Suppressor macrophage treated with lipopolysaccharide for 1 hour (primary cell): Measurements from ENCODE around the gene LRBA.
"Not testable (repeated sequence)": the region's sequence is repeated elsewhere in the genome, so short reads cannot be mapped to it uniquely, and the experiment has no call there.

Experiments used
- DNase-seq, 3 donors: peaks; one replicate each; pipeline ENCODE4 v3.0.0-alpha.2; 2020 to 2022

The LRBA gene

DNA sequence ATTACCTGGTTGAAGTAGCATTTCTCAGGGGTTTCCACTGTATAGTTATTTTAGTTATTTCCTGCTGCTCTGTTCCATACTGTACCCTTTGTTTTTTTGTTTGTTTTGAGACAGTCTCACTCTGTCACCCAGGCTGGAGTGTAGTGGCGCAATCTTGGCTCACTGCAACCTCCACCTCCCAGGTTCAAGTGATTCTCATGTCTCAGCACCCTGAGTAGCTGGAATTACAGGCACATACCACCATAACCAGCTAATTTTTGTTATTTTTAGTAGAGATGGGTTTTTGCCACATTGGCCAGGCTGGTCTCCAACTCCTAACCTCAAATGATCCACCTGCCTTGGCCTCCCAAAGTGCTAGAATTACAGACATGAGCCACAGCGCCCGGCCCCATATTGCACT lies 457.3 kb downstream of the LRBA start:
- not testable (repeated sequence) for DNase-seq

DNA sequence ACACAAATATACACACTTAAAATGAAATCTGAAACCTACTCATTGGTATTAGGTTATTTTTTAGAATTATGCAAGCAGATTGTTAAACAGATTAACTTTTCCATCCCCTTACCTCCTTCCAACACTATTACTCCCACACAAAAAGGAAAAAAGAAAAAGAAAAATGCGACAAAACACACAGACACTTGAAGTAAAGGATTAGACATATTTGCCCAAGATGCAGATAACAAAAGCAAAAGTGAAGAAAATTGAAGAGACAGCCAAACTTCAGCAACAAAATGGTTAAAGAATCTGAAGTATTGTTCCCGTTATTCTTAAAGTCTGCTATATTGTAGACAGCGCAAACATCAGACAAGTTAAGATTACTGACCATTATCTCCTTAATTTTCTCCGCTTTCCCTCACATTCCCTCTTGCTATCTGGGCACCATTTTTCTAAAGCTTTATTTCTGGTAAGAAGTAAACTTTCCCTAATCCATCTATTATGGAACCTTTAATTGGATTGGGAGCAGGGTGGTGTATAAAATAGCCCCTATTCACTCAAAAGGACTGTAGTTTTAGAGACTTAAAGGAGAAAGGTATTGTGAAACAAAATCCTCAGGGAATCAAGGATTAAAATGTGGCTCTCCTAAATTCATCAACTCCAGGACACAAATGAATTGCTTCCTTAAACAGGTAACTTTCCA lies 467.8 kb downstream of the LRBA start:
- DNase-seq = no peak

DNA sequence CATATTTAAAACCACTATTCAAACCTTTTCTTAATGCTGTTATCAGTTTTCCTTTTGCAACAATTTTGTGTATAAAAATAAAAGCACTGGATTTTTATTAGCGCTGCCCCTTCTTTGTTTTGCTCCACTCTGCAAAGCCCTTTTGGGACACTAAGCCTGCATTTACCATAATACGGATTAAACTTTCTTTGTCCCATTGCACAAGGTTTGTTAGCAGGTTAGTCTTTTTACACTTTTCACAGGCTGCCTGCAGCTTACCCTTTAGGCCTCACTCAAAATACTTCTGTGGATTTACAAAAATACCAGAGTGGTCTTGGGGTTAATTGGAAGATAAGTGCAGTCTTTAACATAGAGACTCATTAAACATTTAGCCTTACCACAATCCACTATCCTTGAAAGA lies 468.8 kb downstream of the LRBA start:
- no peak for DNase-seq

DNA sequence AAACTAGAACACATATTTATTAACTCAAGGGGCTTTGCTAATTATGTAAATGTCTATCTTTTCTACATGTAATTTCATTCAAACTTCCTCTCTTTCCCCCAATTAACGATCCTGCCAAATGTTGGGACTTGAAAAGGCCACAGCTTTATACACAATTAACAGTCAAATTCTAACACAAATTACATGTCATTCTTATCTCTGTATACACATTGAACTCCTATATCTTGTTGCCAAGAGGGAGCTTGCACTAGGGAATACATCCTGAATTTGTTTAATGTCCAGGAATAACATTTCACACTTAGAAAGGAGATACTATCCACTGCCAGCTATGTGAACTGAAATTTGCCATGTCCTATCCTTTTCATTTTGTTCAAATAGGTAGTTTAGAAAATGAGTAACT lies 472.0 kb downstream of the LRBA start:
- no peak for DNase-seq

DNA sequence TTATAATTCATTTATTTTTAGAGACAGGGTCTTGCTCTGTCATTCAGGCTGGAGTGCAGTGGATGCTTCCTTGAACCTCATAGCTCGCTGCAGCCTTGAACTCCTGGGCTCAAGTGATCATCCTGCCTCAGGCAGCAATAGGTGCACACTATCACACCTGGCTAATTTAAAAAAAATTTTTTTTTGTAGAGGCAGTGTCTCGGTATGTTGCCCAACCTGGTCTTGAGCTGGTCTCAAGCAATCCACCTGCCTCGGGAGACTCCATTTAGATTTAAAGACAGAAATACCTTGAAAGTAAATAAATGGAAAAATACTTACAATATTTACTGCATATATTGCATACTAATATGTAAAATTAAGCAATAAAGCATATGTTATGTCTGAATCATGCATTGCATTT lies 473.4 kb downstream of the LRBA start:
- DNase-seq = no peak

DNA sequence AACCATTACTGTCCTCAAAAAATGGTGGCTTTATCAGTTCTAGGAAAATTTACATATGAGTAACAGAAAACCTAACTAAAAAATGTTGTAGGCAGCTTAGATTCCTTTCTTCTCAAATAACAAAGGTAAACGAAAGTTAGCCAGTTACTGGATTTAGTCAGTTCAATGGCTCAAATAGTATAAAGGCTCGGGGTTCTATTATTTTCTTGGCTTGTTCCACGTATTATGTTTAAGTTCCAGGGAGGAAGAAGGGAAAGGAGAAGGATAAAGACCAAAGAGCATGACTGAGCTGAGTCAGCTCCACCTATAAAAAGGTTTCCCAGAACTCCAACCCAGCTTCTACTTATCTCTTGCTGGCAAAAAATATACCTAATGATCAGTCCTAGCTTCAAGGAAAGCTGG lies 474.1 kb downstream of the LRBA start:
- DNase-seq = no peak

DNA sequence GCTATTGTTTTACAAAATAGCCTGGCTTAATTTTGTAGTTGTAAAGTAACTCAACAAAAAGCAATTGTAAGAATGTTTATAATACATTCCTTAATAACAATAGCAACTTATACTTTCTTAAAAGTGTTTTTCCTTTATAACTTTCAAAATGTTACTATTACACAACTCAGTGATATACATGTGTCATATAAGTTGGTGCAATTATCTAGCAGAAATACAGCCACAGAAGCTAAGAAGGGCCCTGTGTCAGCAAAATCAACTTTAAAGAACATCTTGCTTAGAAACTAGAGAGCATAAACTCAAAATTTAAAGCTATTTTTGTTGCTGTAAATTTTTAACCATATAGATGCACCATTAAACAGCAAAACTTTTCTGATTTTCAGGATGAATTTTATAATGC lies 474.5 kb downstream of the LRBA start:
- DNase-seq = peak in 1 of 3 donors; percentile 4

DNA sequence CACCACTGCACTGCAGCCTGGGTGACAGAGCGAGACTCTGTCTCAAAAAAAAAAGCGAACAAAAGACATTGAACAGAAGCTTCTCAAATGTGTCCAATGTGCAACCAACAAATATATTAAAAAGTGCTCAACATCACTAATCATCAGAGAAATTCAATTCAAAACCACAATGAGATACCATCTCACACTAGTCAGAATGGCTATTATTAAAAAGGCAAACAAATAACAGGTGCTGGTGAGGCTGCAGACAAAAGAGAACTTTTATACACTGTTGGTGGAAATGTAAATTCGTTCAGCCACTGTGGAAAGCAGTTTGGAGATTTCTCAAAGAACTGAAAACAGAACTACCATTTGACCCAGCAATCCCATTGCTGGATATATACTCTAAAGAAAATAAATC lies 477.2 kb downstream of the LRBA start:
- not testable (repeated sequence) for DNase-seq

DNA sequence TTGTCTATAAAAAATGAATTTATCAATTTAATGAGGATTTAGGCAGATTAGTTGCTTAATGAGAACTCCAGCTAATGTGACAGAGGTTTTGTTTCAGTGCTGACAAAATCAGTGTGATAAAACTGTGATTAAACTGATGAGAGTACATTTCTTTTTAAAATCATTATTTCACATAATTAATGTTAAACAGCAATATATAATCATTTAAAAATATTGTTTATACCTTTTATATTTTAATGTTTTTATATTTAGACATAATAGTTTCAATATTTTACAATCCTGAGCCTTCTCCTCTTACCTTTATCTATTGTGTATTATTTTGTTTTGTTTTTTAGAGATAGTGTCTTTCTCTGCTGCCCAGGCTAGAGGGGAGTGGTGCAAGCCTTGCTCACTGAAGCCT lies 480.3 kb downstream of the LRBA start:
- DNase-seq = no peak

DNA sequence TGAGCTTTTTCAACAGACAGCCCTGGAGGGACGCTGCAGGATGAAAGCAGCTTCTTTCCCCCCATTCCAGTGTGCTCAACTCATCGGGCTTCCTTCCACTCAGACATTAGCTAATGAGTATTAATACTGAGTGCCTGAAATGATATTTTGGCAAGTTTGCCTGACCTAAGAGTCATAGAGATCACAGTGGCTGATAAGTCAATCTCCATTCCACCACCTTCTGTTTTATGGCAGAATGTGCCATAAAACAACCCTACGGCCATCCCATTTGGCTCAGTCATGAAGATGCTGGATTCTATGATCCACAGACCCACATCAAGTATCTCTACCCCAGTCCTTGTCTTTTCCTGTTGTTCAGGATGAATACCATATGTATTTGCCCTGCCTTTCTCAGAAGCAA lies 481.4 kb downstream of the LRBA start:
- DNase-seq = no peak

DNA sequence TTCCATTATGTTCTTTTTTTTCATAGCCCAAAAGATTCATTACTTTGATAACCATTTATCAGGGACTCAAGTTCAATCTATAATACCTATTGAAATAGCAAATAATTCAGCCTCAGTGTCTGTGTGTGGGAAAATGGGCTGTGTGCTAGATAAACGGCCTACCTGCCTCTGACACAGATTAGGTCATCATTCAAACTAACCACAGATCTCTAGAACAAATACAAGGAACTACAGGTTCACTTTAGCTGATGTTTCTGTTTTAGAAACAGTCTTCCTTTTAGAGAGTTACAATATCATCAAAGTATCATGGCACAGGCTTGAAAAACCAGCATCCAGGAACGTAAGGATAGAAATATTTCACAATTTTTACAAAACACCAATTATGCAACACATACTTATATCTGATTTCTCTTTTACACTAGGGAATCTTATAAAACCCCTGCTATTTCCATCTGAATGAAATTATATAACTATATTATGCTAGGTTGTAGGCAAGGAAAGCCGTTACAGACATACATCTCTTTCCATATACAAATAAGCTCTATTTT lies 489.7 kb downstream of the LRBA start:
- DNase-seq = no peak

DNA sequence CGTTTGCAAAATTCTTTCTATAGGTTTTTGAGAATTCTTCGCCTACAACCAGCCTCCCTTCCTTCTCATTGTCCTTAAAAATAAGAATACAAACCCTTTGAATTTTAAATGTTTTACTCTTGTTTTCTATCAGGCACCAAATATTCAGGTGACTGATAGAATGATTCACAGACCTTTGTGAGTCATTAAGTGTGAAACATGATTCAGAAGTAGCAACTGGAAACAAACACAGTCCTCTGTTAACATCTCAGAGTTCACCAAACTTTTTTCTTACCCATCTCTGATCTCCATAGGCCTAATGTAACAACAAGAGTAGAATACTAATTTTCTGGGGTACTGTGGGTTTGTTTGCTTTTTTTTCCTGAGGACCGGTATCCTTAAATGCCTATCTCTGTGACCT lies 496.5 kb downstream of the LRBA start:
- DNase-seq = no peak

DNA sequence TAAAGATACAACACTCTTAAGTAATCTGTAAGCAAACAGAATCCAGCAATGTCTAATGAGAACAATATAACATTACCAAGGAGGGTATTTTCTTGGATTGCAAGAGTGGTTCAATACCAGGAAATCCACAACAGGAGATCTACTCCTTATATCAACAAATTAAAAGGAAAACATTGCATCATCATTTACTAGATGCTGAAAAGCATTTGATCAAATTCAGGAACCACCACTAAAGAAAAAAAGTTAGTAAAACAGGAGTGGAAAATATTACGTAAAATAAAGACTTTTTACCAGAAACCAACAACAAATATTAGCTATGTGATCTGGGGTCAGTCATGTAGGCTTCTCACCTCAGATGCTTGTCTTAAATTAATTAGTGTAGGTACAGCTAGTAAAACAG lies 499.9 kb downstream of the LRBA start:
- no peak for DNase-seq

DNA sequence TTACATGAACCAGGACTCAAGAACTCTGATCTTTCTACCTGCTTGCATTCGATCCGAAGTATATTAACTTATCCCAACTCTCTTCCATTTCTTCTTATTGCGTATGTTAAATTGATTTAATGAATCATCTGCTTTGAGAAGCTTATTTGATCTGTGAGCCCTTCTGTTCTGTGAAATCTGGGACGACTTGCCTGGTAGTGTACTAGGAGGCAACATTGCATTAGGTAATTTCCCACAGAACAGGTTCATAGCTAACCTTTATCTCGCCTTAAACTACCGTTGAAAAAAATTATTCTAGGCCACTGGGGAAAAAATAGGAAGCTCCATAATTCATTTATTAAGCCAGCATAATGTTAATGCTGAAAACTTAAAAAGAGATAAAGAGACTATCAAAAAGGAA lies 500.4 kb downstream of the LRBA start:
- no peak for DNase-seq

DNA sequence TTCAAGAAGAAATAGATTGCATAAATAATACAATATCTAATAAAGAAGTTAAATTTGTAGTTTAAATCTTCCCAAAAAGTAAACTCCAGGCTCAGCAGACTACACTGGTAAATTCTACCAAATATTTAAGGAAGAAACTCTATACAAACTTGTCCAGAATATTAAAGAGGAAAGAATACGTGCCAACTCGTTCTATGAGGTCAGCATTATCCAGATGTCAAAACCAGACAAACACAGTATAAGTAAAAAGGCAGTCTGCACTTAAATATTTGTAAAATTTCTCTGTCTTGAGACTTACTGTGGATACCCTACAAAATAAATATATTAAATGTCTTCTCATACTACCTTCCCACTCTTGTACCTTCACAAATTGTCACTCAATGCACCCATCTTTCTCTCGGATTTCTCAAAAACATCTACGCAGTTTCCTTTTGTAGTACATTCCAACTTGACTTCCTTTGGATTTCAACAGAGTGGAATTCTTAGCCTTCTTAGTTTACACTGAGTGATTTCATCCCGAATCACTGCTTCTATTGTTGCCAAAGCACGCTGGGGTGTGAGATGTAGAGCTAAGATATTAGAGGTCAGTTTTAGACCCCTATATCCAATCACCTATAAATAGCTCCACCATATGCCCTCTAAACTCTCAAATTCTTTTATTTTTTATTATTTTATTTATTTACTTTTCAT lies 504.8 kb downstream of the LRBA start:
- DNase-seq = peak in 2 of 3 donors; percentile 7 to 22

DNA sequence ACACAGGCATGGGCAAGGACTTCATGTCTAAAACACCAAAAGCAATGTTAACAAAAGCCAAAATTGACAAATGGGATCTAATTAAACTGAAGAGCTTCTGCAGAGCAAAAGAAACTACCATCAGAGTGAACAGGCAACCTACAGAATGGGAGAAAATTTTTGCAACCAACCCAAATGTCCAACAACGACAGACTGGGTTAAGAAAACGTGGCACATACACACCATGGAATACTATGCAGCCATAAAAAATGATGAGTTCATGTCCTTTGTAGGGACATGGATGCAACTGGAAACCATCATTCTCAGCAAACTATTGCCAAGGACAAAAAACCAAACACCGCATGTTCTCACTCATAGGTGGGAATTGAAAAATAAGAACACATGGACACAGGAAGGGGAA lies 507.4 kb downstream of the LRBA start:
- DNase-seq = not testable (repeated sequence)

DNA sequence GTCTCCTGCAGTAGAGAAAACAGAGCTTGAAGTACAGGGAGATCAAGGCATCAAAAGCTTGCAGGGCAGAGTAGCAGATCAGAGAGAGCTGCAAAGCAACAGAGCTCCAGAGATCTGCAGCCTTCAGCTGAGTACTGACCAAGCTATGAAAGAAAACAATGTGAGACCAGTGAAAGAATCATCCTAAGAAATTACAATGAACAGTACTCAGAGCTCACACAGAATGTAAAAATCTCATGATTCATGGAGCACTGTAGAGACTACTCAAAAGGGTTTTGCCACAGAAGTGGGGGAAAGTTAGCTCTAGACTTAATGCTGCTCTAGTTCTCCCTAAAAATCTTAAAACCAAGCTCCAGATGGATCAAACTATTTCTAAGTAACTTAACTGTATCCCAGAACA lies 513.1 kb downstream of the LRBA start:
- DNase-seq = no peak

DNA sequence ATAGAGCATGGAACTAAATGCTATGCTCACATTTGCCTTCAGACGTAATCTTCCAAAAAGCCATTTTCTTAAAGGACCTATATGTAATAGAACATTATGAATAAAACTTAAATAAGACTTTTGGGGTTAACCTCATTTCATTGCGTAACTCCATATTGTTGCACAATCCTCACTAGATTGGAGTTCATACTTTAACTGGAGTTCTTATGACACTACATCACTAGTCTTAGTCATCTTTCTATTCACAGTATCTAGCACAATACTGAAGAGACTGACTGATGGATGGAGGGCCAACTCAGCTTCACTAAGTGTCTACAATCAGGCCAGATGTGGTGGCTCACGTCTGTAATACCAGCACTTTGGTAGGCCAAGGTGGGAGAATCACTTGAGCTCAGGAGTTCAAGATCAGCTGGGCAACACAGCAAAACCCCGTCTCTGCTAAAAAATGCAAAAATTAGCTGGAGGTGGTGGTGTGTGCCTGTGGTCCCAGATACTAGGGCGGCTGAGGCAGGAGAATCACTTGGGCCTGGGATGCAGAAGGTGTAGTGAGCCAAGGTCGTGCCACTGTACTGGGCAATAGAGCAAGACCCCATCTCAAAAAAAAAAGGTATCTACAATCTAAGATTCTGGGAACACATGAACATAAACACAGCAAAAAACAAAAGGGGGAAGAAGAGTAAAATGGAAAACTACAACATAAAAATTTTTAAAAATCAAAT lies 513.9 kb downstream of the LRBA start:
- DNase-seq = peak; percentile 39 to 81 (median 73)

DNA sequence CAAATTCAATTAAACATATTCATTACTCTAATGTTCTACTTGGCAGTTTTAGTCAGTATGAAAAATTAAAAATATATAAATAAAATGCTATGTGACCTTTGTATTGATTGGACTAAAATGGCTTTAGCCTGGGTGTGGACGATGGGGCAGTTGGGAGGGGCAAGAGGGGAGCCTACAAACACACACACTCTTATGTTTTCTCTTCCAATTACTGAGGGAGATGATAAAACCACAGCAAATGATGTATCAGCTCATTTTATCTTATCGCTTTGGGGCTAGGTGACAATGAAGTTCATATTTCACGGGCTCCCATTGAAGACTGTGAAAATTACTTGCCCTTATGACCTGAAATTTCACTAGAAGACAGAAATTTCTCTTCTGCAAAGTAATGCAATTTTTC lies 517.5 kb downstream of the LRBA start:
- DNase-seq = no peak

DNA sequence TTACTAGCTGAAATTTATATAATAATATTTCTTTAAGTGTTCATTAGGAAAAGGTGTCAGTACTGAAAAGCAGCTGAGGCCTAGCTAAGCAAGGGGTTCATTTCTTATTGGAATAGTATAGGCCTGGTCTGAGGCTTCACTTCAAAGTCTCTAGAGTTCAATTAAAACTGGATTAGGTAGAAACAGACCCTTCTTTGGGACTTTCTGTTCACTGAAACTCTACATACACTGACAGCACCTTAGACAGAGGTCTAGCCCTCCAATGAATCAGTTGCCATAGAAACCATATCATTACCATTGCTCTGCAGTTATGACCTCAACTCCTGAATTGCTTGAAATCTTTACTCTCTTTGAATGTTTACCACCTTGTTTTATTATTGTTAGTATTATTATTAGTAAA lies 519.5 kb downstream of the LRBA start:
- DNase-seq = no peak

DNA sequence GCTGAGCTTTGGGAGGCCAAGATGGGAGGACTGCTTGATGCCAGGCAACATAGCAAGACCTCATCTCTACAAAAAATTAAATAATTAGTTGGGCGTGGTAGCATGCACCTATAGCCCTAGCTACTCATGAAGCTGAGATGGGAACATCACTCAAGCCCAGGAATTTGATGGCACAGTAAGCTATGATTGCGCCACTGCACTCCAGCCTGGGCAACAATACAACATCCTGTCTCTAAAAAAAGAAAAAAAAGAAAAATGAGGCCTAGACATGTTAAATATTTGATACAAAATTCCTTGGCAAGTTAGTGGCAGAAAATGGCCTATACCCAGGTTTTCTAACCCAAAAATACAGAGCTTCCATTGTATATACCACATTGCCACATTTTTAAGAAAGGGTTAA lies 521.2 kb downstream of the LRBA start:
- DNase-seq = no peak

DNA sequence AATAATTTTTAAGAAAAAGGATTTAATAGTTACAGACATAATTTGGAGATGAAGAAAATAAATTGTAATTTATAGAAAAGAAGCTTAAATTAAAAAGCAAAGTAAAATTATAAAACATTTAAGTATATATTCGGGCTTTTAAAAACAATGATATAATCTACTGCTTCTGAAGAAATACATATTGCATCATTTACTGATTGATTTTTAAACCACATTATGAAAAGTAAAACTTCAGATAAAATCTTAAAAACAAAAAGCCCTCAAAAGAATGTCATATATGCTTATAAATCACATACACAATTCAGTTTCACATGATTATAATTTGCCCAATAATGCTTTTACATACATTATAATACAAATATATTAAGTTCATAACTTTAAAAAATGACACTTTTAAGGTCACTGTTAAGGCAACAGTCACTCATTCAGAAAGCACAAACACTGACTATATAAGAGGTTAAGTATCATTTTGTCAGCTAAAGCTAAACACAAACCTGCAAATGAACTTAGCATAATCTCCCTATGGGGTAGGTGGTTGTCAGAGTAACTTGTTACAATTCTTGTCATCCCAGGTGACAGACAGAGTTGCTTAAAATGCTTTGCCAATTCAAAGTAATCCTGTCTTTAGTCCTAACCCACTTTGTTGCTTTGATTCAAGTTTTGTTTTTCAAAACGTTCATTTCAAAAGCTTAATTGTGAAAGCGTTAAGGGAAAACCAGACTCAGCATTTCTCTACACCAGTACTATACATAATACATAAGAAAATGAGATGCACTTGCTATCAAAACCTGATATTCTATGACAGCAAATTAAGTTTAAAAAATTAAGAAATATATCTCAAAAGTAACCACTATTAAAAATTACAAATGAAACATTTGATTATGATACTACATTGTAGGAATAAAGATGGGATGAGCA lies 523.7 kb downstream of the LRBA start:
- no peak for DNase-seq

DNA sequence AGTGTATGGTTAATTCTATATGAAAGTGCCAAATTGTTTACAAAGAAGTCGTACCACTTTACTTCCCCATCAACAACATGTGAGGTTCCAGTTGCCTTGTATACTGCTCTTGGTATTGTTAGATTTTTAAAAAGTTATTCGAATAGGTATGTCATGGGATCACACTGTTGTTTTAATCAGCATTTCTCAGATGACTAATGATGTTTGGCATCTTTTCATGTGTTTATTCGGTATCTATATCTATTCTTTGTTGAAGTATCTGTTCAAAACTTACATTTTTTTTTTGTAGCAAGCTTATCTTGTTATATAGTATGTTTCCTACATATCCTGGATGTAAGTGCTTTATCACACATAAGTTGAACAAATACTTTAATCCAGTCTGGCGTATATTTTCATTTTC lies 532.5 kb downstream of the LRBA start:
- DNase-seq = no peak
